SH-SY5Y (cell line): ENCODE data around the gene LCN10.

Experiments
- GATA2 ChIP-seq: IDR thresholded peaks from 2 replicates; pipeline ENCODE4 v1.6.1; 2011; ENCODE audit warnings: mild to moderate bottlenecking, low read depth, low read length
- GATA3 ChIP-seq: IDR thresholded peaks from 2 replicates; pipeline ENCODE4 v1.6.1; 2011; ENCODE audit warnings: low read depth, mild to moderate bottlenecking, low read length, moderate library complexity

- TF ChIP-seq GATA2 (no peak), GATA3 (no peak)
Measured at GRCh38 chr9:136726118-136726517, 16.6 kb downstream of the LCN10 start.
